HepG2 (cell line): ENCODE results near the gene DOCK2. TPM values are rescaled to one million over a fixed set of nuclear protein-coding genes. Genes with fewer than 3 reads are reported as not detected.

Source experiments
- ATAC-seq: fragments of 200-7000 bp; cut with Tn5 transposase; 3 replicates; pipeline ENCODE4 v1.9.1; 2020; ENCODE audit warnings: mild to moderate bottlenecking, moderate library complexity
- BruUV-seq: library from RNA; stranded (reverse); fragments of 400-500 nt; replicated peaks from 2 replicates; lab custom pipeline; 2021; lab: Mats Ljungman, UMichigan
- CTCF ChIA-PET: fragments of 300-600 bp; formaldehyde crosslinking; extraction: SDS; loops from one replicate; lab custom pipeline; 2021; ENCODE audit warnings: low total read pairs, inconsistent platforms, low intra/inter-chr PET ratio; lab: Yijun Ruan, JAX
- POLR2A ChIA-PET: fragments of 350-600 bp; sonication (Branson Sonifier 250); formaldehyde crosslinking; loops from one replicate; lab custom pipeline; 2020; ENCODE audit warnings: antibody characterized with exemption, inconsistent platforms; lab: Yijun Ruan, JAX
- DNase-seq: peaks from one replicate; pipeline ENCODE4 v3.0.0-alpha.2; 2015; ENCODE audit warnings: low spot score
- FAIRE-seq: peaks from 3 replicates; lab custom pipeline; 2011; peaks lifted over from hg19 to GRCh38; lab: Jason Lieb, UNC
- H2AFZ ChIP-seq: one replicate; pipeline ENCODE4 v1.6.1; 2011; ENCODE audit warnings: low read length, inconsistent platforms
- H3K27ac ChIP-seq: fragments of 300-600 bp; 3 replicates; pipeline ENCODE4 v1.8.0; 2011; ENCODE audit warnings: mixed run types, mild to moderate bottlenecking, mixed read lengths, low read length, inconsistent platforms; ENCODE audit not compliant: insufficient read depth; ENCODE audit errors: extremely low read length
- H3K27me3 ChIP-seq, 2 experiments: fragments of 200-600 bp in 1 of 2; 2 replicates in 1 of 2; 3 replicates in 1 of 2; pipeline versions ENCODE4 v1.6.0 to v1.8.0; 2011; ENCODE audit warnings: low read length in 2 of 2, mild to moderate bottlenecking in 2 of 2, moderate library complexity in 2 of 2, inconsistent platforms in 1 of 2; ENCODE audit not compliant: insufficient read depth in 2 of 2, control insufficient read depth in 1 of 2
- H3K36me3 ChIP-seq, 2 experiments: fragments of 200-600 bp in 1 of 2; replicated peaks in 1 of 2; 2 replicates in 1 of 2; 3 replicates in 1 of 2; pipeline versions ENCODE4 v1.5.1 to v1.8.0; 2011; ENCODE audit warnings: low read length in 2 of 2, inconsistent platforms in 1 of 2; ENCODE audit not compliant: insufficient read depth in 2 of 2, control insufficient read depth in 1 of 2
- H3K4me1 ChIP-seq: 2 replicates; pipeline ENCODE4 v1.5.1; 2012; ENCODE audit warnings: low read length, inconsistent platforms; ENCODE audit not compliant: insufficient read depth
- H3K4me2 ChIP-seq: 2 replicates; pipeline ENCODE4 v1.6.0; 2011; ENCODE audit warnings: low read depth, low read length, inconsistent platforms
- H3K4me3 ChIP-seq, 3 experiments: fragments of 200-600 bp in 1 of 3; sonication (generic), shearing (Covaris generic) in 1 of 3; replicated peaks in 1 of 3; 2 replicates each; pipeline ENCODE4 v1.5.1; 2011 to 2016; ENCODE audit warnings: low read length in 3 of 3, inconsistent platforms in 2 of 3, low read depth in 2 of 3, mild to moderate bottlenecking in 2 of 3, control low read depth in 1 of 3, mixed read lengths in 1 of 3; ENCODE audit not compliant: insufficient read depth in 1 of 3
- H3K79me2 ChIP-seq: one replicate; pipeline ENCODE4 v1.6.1; 2011; ENCODE audit warnings: low read length, inconsistent platforms; ENCODE audit not compliant: insufficient read depth
- H3K9ac ChIP-seq: 2 replicates; pipeline ENCODE4 v1.6.0; 2011; ENCODE audit warnings: mild to moderate bottlenecking, low read depth, low read length, inconsistent platforms; ENCODE audit not compliant: insufficient read depth
- H3K9me3 ChIP-seq: 2 replicates; pipeline ENCODE4 v1.5.1; 2012; ENCODE audit warnings: mild to moderate bottlenecking, low read length
- H4K20me1 ChIP-seq: 2 replicates; pipeline ENCODE4 v1.6.0; 2011; ENCODE audit warnings: inconsistent platforms, mild to moderate bottlenecking, low read length, moderate library complexity; ENCODE audit not compliant: insufficient read depth
- AGO2 ChIP-seq: fragments of 200-400 bp; formaldehyde crosslinking; optimal IDR thresholded peaks from 2 replicates; pipeline ENCODE3; 2017; ENCODE audit warnings: mild to moderate bottlenecking, low read depth, low read length, moderate library complexity
- BCL6 ChIP-seq: IDR thresholded peaks from 2 replicates; pipeline ENCODE4 v1.6.1; 2016; ENCODE audit warnings: missing genetic modification reagents, missing compliant biosample characterization
- CHCHD3 ChIP-seq: sonication (generic); formaldehyde crosslinking; IDR thresholded peaks from 2 replicates; pipeline ENCODE4 v1.8.0; 2022; ENCODE audit warnings: mild to moderate bottlenecking, missing genetic modification reagents, moderate library complexity
- HOXA5 ChIP-seq: sonication (generic); formaldehyde crosslinking; IDR thresholded peaks from 2 replicates; pipeline ENCODE4 v1.4.0; 2020; ENCODE audit warnings: missing genetic modification reagents
- HOXA9 ChIP-seq: sonication (generic); formaldehyde crosslinking; IDR thresholded peaks from 2 replicates; pipeline ENCODE4 v1.8.1; 2022; ENCODE audit warnings: missing genetic modification reagents, mild to moderate bottlenecking, moderate library complexity, borderline replicate concordance
- KDM5B ChIP-seq: sonication (generic); formaldehyde crosslinking; IDR thresholded peaks from 2 replicates; pipeline ENCODE4 v1.4.0; 2020; ENCODE audit warnings: missing genetic modification reagents, mild to moderate bottlenecking, borderline replicate concordance
- MEF2D ChIP-seq: sonication (generic); formaldehyde crosslinking; IDR thresholded peaks from 2 replicates; pipeline ENCODE4 v1.5.1; 2020; ENCODE audit warnings: mild to moderate bottlenecking, missing genetic modification reagents
- NCOA5 ChIP-seq: sonication (generic); formaldehyde crosslinking; IDR thresholded peaks from 2 replicates; pipeline ENCODE4 v1.4.0; 2020; ENCODE audit warnings: missing genetic modification reagents
- PHF21A ChIP-seq: sonication (generic); formaldehyde crosslinking; IDR thresholded peaks from 2 replicates; pipeline ENCODE4 v1.5.0; 2020; ENCODE audit warnings: mild to moderate bottlenecking, missing genetic modification reagents
- RAD51 ChIP-seq: fragments of 450-650 bp; IDR thresholded peaks from 2 replicates; pipeline ENCODE4 v1.6.1; 2016; ENCODE audit warnings: borderline replicate concordance
- U2AF1 ChIP-seq: fragments of 200-400 bp; formaldehyde crosslinking; optimal IDR thresholded peaks from 2 replicates; pipeline ENCODE3; 2017; ENCODE audit warnings: mild to moderate bottlenecking, low read depth, low read length
- WIZ ChIP-seq: sonication (generic); formaldehyde crosslinking; IDR thresholded peaks from 2 replicates; pipeline ENCODE4 v1.5.1; 2020; ENCODE audit warnings: mild to moderate bottlenecking, missing genetic modification reagents
- ZBTB7B ChIP-seq: sonication (generic); formaldehyde crosslinking; IDR thresholded peaks from 2 replicates; pipeline ENCODE4 v1.4.0; 2020; ENCODE audit warnings: missing genetic modification reagents
- WGBS: methylation state at CpG from one replicate; pipeline ENCODE4 v1.1.6; 2017; ENCODE audit warnings: low lambda C conversion rate; 5-methylcytosine and 5-hydroxymethylcytosine counted together
- in situ Hi-C: cut with HindIII; loops from 2 replicates; pipeline ENCODE4 v1.10.0; 2017; ENCODE audit warnings: low pct_unique_long_range_greater_than_20kb; ENCODE audit not compliant: extremely low pct_ligation_motif_present
- intact Hi-C: fragments of 100-400 bp; cut with micrococcal nuclease; formaldehyde crosslinking; loops from one replicate; pipeline ENCODE4 v1.10.0; 2022; ENCODE audit not compliant: unreplicated experiment
- polyA plus RNA-seq, 8 experiments: library from polyadenylated mRNA; depleted of rRNA in 3 of 8; stranded (reverse) in 7 of 8; unstranded in 1 of 8; fragments of >200 nt; fragmentation: Illumina TruSeq in 4 of 8; extraction: Trizol in 4 of 8; gene quantifications; 2 replicates each; pipeline versions ENCODE4 v1.2.1 to v1.2.3, GENCODE V29; 2011 to 2016; ENCODE audit warnings: low read depth in 4 of 8, missing spikeins in 1 of 8, mixed read lengths in 1 of 8; ENCODE audit not compliant: insufficient read depth in 1 of 8
- total RNA-seq, 5 experiments: library from RNA; depleted of rRNA; stranded (reverse); fragments of >200 nt; fragmentation: Illumina TruSeq; extraction: Trizol; gene quantifications; 2 replicates each; pipeline ENCODE4 v1.2.3, GENCODE V29; 2016; ENCODE audit warnings: low read depth in 1 of 5
- TF ChIP-seq, protein P1 (sequence below): IDR thresholded peaks from 2 replicates; pipeline ENCODE4 v1.6.1; 2012; ENCODE audit warnings: inconsistent platforms
- TF ChIP-seq, protein P2 (sequence below): sonication (generic); formaldehyde crosslinking; IDR thresholded peaks from 2 replicates; pipeline ENCODE4 v1.4.0; 2020; ENCODE audit warnings: mild to moderate bottlenecking, missing genetic modification reagents
- TF ChIP-seq, protein P3 (sequence below): IDR thresholded peaks from 2 replicates; pipeline ENCODE4 v1.6.1; 2016; ENCODE audit warnings: mild to moderate bottlenecking

DOCK2 gene
- total and polyA plus RNA-seq, 2 of the 13 experiments (the other 11 are each of a cell fraction or from before 2014, with no cell fraction given): not detected

DNA sequence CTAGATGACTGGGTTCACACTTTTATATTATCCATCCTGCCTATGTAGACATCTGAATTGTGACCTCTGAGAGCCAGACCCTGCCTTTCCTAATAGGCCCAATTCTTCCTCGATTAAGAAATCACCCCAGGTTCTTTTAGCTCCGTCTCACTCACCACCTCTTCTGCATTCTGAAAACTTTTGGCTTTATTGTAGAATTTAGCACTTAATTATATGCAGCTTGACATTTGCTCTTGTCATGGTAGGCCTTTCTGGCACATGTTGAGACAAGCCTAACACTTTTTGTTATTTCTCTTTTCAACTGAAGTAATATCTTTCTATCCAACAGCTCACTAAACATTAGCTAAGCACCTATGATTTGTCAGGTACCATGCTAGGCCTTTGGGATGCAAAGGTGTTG, 180.0 kb downstream of the DOCK2 start (continued):
- TF ChIP-seq WIZ (CRISPR knock-in tag) (no peak), CHCHD3 (CRISPR knock-in tag) (no peak)

DNA sequence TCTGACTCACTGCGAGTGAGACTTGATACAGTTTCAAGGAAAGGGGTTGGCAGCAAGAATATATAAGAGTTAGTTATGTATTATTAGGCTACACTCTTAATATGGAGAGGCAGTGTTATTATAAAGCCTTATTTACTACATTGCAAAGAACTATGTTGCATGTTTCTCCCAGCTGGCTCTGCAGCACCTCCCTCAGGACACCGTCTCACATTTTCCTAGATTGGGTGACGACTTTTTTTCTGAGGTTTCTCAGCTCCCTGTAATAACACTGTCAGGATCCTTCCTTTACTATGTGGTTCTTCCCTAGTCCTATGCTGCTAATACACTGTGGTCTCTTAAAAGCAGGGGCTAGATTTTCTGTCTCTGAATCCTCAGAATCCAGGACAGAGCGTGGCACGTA, 189.5 kb downstream of the DOCK2 start:
- in situ Hi-C loops (no loop called here), intact Hi-C loops (no loop called here)
- Histone ChIP-seq H3K4me3 (no peak overlapping the region), H3K4me2 (no peak overlapping the region), H3K36me3 (no peaks in the 10 kb centered on the region), H3K27me3 (no peaks in the 10 kb centered on the region), H2AFZ (no peak overlapping the region), H3K79me2 (no peaks in the 10 kb centered on the region), H3K4me1 (no peaks in the 10 kb centered on the region), H3K27ac (no peak overlapping the region), H3K9me3 (no peaks in the 10 kb centered on the region), H3K9ac (no peak overlapping the region), H4K20me1 (no peaks in the 10 kb centered on the region)
- no peak for ATAC-seq
- POLR2A ChIA-PET: no interaction called here
- DNase-seq: no peak
- CTCF ChIA-PET: no interaction called here
- no peak for FAIRE-seq
- TF ChIP-seq HOXA9 (CRISPR knock-in tag) (no peak), KDM5B (CRISPR knock-in tag) (no peak), PHF21A (CRISPR knock-in tag) (no peak)
- WGBS: 24% methylated on average over 5 of the region's 5 CpGs
- BruUV-seq: no TSS peak

DNA sequence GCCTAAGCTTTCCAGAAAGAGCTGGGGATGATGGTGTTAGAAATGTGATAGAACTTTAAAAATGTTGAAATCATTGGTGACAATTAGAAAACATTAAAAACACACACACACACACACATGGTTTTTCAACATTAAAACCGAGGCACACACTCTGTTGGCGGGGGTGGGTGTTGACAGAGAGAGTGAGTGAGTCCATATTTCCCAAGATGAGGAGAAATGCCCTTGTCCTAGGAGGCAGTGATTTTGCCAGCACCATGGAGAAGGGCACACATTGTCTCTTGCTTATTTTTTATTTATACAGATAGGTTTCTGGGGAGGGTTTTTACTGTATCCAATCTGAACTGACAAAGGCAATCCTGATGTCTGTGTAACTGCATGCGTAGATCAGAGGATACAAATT, 190.7 kb downstream of the DOCK2 start:
- Histone ChIP-seq H3K4me2 (no peak overlapping the region), H2AFZ (no peak overlapping the region), H3K4me1 (no peaks in the 10 kb centered on the region), H3K79me2 (no peaks in the 10 kb centered on the region), H3K9me3 (no peaks in the 10 kb centered on the region), H3K36me3 (no peaks in the 10 kb centered on the region), H3K9ac (no peak overlapping the region), H3K27me3 (no peaks in the 10 kb centered on the region), H4K20me1 (no peaks in the 10 kb centered on the region), H3K4me3 (no peak overlapping the region), H3K27ac (no peak overlapping the region)
- ChIA-PET CTCF (no interaction called here), POLR2A (no interaction called here)
- FAIRE-seq (no peak), ATAC-seq (no peak), DNase-seq (no peak)
- no TSS peak for BruUV-seq
- WGBS: 15% methylated on average over 3 of the region's 3 CpGs
- intact Hi-C loops: no loop called here
- in situ Hi-C loops: no loop called here
- TF ChIP-seq RAD51 (no peak), BCL6 (no peak), HOXA5 (CRISPR knock-in tag) (no peak), NCOA5 (CRISPR knock-in tag) (no peak), AGO2 (no peak), U2AF1 (no peak), ZBTB7B (CRISPR knock-in tag) (no peak), MEF2D (CRISPR knock-in tag) (no peak)
- TF ChIP-seq, protein P1, sequence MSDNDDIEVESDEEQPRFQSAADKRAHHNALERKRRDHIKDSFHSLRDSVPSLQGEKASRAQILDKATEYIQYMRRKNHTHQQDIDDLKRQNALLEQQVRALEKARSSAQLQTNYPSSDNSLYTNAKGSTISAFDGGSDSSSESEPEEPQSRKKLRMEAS: no peak
- TF ChIP-seq, protein P2, sequence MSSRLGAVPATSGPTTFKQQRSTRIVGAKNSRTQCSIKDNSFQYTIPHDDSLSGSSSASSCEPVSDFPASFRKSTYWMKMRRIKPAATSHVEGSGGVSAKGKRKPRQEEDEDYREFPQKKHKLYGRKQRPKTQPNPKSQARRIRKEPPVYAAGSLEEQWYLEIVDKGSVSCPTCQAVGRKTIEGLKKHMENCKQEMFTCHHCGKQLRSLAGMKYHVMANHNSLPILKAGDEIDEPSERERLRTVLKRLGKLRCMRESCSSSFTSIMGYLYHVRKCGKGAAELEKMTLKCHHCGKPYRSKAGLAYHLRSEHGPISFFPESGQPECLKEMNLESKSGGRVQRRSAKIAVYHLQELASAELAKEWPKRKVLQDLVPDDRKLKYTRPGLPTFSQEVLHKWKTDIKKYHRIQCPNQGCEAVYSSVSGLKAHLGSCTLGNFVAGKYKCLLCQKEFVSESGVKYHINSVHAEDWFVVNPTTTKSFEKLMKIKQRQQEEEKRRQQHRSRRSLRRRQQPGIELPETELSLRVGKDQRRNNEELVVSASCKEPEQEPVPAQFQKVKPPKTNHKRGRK: no peak
- TF ChIP-seq, protein P3, sequence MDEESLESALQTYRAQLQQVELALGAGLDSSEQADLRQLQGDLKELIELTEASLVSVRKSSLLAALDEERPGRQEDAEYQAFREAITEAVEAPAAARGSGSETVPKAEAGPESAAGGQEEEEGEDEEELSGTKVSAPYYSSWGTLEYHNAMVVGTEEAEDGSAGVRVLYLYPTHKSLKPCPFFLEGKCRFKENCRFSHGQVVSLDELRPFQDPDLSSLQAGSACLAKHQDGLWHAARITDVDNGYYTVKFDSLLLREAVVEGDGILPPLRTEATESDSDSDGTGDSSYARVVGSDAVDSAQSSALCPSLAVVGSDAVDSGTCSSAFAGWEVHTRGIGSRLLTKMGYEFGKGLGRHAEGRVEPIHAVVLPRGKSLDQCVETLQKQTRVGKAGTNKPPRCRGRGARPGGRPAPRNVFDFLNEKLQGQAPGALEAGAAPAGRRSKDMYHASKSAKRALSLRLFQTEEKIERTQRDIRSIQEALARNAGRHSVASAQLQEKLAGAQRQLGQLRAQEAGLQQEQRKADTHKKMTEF (CRISPR knock-in tag): no peak
